Measurements from ENCODE around the gene KMT5C.

Gene KMT5C

DNA sequence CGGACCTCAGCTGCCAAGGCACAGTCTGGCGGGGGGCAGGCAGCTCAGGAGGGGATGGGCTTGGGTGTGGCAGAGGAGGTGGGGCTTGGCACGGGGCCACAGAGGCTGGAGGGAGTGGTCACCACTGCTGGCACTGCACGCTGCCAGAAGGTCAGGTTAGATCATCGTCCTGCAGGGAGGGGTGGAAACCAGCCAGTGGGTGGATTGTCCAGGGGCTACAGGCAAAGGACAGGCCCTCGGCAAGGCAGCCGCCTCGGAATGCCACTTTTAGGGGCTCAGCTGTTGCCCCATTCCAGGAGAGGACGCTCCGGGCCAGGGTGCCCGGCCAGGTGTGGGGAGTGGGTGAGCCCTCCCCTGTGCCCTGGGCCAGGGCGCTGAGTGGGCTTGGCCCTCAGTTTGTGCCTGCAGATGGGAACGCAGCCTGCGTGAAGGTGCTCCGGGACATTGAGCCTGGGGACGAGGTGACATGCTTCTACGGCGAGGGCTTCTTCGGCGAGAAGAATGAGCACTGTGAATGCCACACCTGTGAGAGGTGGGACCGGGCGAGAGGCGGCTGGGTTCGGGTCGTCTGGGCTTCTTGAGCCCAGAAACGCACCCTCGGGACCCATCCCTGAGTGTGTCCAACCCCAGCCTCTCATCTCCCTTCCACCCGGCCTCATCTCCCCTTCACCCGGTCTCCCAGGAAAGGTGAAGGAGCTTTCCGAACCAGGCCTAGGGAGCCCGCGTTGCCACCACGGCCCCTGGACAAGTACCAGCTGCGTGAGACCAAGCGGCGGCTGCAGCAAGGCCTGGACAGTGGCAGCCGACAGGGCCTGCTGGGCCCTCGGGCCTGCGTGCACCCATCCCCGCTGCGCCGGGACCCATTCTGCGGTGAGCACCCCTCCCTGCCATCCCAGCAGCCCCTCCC, 6.4 kb downstream of the KMT5C start:
- Mint-ChIP-seq H3K9me3 (no peaks in the 10 kb centered on the region), H3K27ac (no peak overlapping the region), H3K4me1 (ENCODE audit: low read depth in 2 of 2) (peaks cover under 1 to 2% of the 10 kb centered on the region in 2 donors), H3K27me3 (peaks cover 2 to 4% of the 10 kb centered on the region in 2 donors), H3K4me3 (no peak overlapping the region), H3K36me3 (ENCODE audit: insufficient read depth) (peaks cover 21% of the 10 kb centered on the region)
- ATAC-seq (replicated peaks) (no peak), DNase-seq (no peak)

DNA sequence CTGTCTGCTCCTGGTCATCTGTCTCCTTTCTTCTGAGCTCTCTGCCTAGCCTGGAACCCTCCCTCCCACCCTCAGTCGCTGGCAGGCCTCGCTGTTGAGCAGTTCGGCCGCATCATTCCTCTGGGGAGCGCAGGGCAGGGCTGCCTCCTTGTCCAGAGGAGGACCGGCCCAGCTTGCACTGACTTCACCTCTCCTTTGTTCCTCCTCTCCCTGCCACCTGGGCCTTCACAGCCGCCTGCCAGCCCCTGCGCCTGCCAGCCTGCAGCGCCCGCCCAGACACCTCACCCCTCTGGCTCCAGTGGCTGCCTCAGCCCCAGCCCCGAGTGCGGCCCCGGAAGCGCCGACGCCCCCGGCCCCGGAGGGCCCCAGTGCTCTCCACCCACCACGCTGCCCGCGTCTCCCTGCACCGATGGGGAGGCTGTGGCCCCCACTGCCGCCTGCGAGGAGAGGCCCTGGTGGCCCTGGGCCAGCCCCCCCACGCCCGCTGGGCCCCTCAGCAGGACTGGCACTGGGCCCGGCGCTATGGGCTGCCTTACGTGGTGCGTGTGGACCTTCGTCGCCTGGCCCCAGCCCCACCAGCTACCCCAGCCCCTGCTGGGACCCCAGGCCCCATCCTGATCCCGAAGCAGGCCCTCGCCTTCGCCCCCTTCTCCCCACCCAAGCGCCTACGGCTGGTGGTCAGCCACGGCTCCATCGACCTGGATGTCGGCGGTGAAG, 7.2 kb downstream of the KMT5C start:
- Mint-ChIP-seq H3K4me1 (ENCODE audit: low read depth in 2 of 2) (peaks cover 9% of the 10 kb centered on the region in 2 donors), H3K36me3 (ENCODE audit: insufficient read depth) (peaks cover 26% of the 10 kb centered on the region), H3K27me3 (peaks cover 10 to 12% of the 10 kb centered on the region in 2 donors), H3K27ac (peak overlapping the region in 1 of 2 donors; percentile 70), H3K9me3 (no peaks in the 10 kb centered on the region), H3K4me3 (no peak overlapping the region)
- DNase-seq, result no peak
- no peak for ATAC-seq (replicated peaks)

DNA sequence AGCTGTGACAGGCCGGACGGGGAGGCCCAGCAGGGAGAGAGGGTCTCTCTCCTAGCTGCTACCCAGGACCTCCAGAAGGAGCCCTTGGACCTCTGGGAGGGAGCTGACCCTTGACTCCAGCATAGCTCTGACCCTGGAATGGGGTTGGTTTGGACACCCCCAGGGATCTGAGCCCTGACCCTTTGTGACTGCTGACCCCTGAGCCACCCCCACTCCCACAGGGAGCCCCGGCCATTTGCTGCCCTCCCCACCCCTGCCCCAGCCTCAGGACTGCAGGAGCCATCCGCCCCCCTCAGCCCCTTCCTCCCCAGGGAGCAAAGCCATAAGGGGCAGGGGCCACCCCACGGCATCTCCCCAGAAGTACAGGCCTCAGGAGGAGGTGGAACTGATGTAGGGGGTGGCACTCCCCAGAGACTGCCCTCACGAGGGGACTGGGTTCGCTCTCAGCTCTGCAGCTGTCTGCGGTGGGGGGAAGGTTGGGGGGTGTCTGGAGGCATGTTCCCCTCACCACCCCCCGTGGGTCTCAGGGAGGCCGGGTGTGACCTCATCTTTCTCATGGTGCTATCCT, 7.8 kb downstream of the KMT5C start:
- Mint-ChIP-seq H3K27ac (peak overlapping the region in 1 of 2 donors; percentile 70), H3K36me3 (ENCODE audit: insufficient read depth) (peaks cover 25% of the 10 kb centered on the region), H3K4me3 (peak overlapping the region in 1 of 2 donors; percentile 15), H3K27me3 (peaks cover 16 to 19% of the 10 kb centered on the region in 2 donors), H3K4me1 (ENCODE audit: low read depth in 2 of 2) (peaks cover 14 to 16% of the 10 kb centered on the region in 2 donors), H3K9me3 (no peaks in the 10 kb centered on the region)
- DNase-seq, result no peak
- ATAC-seq (replicated peaks), result no peak

DNA sequence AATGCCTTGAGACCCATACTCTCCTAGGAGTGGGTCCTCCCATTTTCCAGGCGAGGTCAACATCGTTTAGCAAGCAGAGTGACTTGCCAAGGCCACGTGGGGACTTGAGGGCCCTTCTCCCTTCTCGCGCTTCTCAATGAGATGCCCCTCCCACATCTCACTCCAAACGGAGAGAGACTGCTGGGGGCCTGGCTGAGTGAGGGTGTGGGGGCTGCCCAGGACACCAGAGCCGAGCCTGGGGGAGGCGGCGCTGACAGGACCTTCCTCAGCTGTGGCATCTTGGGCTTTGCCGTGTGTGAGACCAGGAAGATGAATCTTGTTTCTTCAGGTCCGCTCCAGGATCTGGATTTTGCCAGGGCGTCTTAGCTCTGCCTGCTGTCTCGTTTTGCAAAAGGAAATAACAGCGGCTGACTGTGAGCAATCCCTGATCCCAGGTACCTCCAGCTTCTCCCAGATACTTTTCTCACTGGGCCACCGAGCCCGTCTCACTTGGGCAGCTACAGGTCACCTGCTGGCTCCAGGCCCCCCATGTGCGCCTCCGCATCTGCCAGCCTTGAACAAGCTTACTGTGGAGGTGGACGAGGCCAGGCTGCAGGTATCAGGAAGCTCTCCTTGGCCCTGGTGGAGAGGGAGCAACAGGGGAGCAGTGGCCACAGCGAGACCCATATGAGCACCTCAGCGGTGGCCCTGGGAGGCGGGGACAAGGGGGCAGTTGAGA, 8.8 kb downstream of the KMT5C start:
- Mint-ChIP-seq H3K27ac (peak overlapping the region in 1 of 2 donors; percentile 70), H3K4me1 (ENCODE audit: low read depth in 2 of 2) (peaks cover 21 to 23% of the 10 kb centered on the region in 2 donors), H3K27me3 (peaks cover 26 to 28% of the 10 kb centered on the region in 2 donors), H3K9me3 (no peaks in the 10 kb centered on the region), H3K36me3 (ENCODE audit: insufficient read depth) (peaks cover 27% of the 10 kb centered on the region), H3K4me3 (no peak overlapping the region)
- ATAC-seq (replicated peaks) (no peak), DNase-seq (no peak)

DNA sequence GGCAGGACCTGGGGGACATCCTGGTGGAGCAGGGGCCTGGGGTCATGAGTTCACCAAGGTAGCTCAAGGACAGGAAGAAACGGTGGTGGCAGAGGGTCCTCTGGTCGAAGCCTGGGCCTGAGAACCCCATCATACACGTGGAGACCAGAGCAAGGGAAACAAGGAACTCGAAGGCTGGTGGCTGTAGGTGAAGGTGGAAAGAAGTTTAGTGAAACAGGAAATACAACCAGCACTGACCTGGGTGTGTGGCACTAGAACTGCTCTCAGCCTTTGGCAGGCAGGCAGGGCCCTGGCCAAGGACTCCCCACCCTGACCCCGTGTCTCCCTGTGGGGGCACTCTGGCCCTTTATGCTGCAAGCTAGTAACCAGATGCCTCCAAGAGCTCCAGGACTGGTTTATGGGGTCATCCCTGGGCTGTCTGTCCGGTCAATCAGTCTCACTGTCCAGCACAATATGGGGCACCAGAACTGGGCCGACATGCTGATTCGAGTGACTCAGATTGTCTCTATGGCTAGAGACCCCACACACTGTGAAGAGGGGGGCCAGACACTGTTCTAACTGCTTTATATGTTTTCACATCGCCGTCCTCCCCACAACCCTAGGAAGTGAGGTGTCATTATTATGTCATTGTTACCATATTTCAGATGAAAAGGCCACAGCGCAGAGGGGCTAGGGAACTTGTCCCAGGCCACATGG, 11.1 kb downstream of the KMT5C start:
- H3K4me1 Mint-ChIP-seq (ENCODE audit: low read depth in 2 of 2), result peaks cover 25 to 29% of the 10 kb centered on the region in 2 donors
- peaks cover 26 to 37% of the 10 kb centered on the region in 2 donors for H3K27me3 Mint-ChIP-seq

DNA sequence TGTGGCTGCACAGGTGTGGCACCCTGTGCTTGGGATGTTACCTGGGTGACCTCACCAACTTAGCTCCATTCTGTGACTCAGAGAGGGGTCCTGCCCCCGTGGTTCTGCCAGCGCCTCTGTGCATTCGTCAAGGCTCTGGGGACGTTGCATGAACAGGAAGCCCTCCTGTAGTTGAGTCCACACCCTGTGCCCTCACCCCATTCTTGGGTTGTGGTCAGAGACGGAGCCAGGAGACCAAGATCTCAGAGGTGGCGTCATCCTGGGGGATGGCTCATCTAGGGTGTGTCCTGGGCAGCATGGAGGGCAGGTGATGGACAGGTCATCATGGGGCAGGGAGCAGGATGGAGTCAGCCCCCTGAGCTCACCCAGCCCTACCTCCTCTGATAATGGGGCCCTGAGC, 12.4 kb downstream of the KMT5C start:
- peak; percentile 21 for ATAC-seq (replicated peaks)
- no peak for DNase-seq
- Mint-ChIP-seq H3K36me3 (ENCODE audit: insufficient read depth) (peaks cover 22% of the 10 kb centered on the region), H3K4me1 (ENCODE audit: low read depth in 2 of 2) (peaks cover 25 to 29% of the 10 kb centered on the region in 2 donors), H3K27ac (no peak overlapping the region), H3K27me3 (peaks cover 29 to 49% of the 10 kb centered on the region in 2 donors), H3K4me3 (peak overlapping the region in 1 of 2 donors; percentile 81), H3K9me3 (no peaks in the 10 kb centered on the region)

More for the DNA sequence above, 11.1 kb downstream of the KMT5C start:
- ATAC-seq (replicated peaks) (no peak), DNase-seq (no peak)
- Mint-ChIP-seq H3K36me3 (ENCODE audit: insufficient read depth) (peaks cover 22% of the 10 kb centered on the region), H3K9me3 (no peaks in the 10 kb centered on the region), H3K4me3 (no peak overlapping the region), H3K27ac (no peak overlapping the region)

DNA sequence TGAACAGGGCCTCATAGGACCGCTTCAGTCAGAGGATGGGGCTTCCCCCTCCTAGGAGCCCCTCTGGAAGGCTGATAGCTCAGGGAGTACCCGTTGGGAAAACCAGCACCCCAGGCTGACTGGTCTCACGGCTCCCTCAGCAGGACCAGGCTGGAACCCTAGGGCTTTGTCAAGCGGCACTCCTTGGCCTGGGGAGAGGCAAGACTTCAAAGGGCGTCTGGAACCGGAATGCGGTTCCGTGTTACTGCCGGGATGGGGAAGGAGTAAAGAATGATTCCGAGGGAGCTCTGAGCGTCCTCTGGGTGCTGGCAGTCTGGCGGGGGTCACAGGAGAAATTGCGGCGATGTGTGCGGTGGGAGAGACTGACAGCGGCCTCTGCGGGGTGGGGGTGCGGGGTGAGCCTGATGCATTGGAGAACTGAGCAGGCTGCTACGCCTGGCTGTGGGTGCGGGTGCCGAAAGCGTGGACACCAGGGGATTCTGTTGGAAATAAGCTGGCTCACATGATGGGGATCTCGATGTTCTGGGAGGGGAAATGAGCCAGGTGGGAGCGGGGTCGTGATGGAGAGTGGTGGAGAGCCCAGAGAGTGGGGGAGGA, 13.0 kb downstream of the KMT5C start:
- ATAC-seq (replicated peaks) (no peak), DNase-seq (no peak)
- peak overlapping the region; percentile 59 to 63 for H3K27ac Mint-ChIP-seq
- H3K27me3 Mint-ChIP-seq, result peaks cover 35 to 55% of the 10 kb centered on the region in 2 donors
- peaks cover 25 to 29% of the 10 kb centered on the region in 2 donors for H3K4me1 Mint-ChIP-seq (ENCODE audit: low read depth in 2 of 2)
- peak overlapping the region; percentile 81 for H3K4me3 Mint-ChIP-seq
- H3K36me3 Mint-ChIP-seq (ENCODE audit: insufficient read depth), result peaks cover 22% of the 10 kb centered on the region
- no peaks in the 10 kb centered on the region for H3K9me3 Mint-ChIP-seq

DNA sequence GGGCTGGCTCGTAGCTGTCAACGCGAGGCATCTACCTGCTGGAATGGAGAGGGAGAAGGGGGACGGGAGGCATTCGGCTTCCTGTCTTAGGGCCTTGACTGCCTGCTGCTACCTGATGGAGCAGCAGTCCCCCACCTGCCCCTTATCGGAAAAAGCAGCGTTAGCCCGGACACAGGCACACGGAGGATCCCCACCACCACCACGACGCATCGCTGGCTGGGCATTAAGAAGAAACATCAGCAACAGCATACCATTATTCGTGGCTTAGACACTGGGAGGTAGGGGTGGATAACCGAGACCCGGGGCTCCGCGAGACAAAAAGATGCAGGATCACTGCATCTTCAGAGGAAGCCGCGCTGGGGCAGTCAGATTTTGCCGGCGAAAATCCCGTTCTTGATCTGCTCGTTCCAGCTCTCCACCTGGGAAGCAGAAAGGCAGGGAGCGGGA, 13.7 kb downstream of the KMT5C start:
- H3K4me3 Mint-ChIP-seq, result peak overlapping the region; percentile 81
- peaks cover 25 to 29% of the 10 kb centered on the region in 2 donors for H3K4me1 Mint-ChIP-seq (ENCODE audit: low read depth in 2 of 2)
- no peak for DNase-seq
- ATAC-seq (replicated peaks), result peak; percentile 3
- peaks cover 17% of the 10 kb centered on the region for H3K36me3 Mint-ChIP-seq (ENCODE audit: insufficient read depth)
- H3K27ac Mint-ChIP-seq, result peak overlapping the region; percentile 59 to 63
- peaks cover 35 to 61% of the 10 kb centered on the region in 2 donors for H3K27me3 Mint-ChIP-seq
- H3K9me3 Mint-ChIP-seq, result no peaks in the 10 kb centered on the region

DNA sequence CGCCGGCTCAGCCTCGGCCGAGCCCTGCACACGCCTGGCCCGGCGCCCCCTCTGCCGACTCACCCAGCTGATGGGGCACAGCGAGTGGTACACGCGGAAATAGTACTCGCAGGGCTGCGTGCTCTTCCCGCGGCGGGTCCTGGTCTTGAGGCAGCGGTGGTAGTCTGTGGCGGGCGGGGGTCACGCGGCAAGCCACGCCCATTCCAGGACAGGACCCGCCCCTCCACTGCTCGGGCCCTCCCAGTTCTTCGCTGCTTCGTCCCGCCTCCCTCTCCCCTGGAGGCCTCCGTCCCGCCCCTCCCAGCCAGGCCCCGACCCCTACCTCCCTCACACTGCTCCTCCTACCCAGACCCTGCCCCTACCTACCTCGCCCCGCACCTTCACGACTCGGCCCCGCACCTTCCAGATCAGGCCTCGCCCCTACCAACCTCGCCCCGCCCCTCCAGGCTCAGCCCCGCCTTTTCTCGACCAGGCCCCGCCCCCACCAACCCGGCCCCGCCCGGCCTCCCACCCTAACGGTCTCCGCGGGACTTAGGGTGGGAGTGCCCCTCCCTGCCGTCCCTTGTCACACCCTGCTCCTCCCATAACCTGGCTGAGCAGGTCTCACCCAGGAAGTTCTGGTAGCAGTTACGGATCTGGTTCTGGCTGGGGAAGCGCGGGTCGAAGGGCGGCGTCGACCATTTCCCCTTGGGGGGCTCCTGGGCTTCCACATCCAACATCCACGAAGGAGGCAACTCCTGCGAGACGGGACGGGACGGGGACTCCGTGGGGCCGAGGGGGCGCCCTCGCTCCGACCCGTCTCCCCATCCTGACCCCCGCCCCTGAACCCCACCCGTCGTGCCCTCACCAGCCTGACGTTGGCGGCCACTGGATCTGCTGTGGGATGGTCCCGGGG, 14.4 kb downstream of the KMT5C start:
- Mint-ChIP-seq H3K4me1 (ENCODE audit: low read depth in 2 of 2) (peaks cover 25 to 29% of the 10 kb centered on the region in 2 donors), H3K27ac (peak overlapping the region in 1 of 2 donors; percentile 29), H3K9me3 (no peaks in the 10 kb centered on the region), H3K27me3 (peaks cover 35 to 61% of the 10 kb centered on the region in 2 donors), H3K4me3 (peak overlapping the region; percentile 81), H3K36me3 (ENCODE audit: insufficient read depth) (peaks cover 17% of the 10 kb centered on the region)
- peak; percentile 82 for ATAC-seq (replicated peaks)
- DNase-seq, result peak in 2 of 3 experiments; percentile 65 to 70

DNA sequence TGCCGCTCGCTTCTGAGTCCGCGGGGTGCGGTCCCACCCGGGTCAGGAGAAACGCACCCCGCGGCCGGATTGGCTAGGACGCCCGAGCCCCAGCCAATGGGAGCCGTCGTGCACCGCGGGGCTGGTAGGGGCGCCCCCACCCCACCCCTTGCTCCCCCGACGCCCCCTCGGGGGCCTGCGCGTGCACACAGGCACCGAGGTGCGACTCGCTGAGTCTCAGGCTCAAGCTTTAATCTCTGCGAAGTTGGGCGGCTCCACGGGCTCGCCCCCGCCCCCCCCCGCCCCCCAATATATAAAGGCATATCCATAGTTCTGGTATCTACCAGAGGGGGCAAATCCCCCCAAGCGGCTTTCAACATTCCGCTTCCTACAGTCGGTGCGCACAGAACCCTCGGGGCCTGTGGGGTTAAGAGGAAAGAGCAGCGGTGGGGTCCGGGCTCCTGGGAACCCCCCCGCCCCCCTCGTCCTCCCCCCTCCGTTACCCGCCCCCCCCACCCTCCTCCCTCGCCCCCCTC, 15.1 kb downstream of the KMT5C start, which contains the start of gene COX6B2:
Gene COX6B2 (minus strand): TSS at position 22 of the 515 bp plus-strand sequence. CDS start 198 bp downstream, outside the sequence.
- H3K27me3 Mint-ChIP-seq, result peaks cover 35 to 61% of the 10 kb centered on the region in 2 donors
- no peak for ATAC-seq (replicated peaks)
- peaks cover 17% of the 10 kb centered on the region for H3K36me3 Mint-ChIP-seq (ENCODE audit: insufficient read depth)

DNA sequence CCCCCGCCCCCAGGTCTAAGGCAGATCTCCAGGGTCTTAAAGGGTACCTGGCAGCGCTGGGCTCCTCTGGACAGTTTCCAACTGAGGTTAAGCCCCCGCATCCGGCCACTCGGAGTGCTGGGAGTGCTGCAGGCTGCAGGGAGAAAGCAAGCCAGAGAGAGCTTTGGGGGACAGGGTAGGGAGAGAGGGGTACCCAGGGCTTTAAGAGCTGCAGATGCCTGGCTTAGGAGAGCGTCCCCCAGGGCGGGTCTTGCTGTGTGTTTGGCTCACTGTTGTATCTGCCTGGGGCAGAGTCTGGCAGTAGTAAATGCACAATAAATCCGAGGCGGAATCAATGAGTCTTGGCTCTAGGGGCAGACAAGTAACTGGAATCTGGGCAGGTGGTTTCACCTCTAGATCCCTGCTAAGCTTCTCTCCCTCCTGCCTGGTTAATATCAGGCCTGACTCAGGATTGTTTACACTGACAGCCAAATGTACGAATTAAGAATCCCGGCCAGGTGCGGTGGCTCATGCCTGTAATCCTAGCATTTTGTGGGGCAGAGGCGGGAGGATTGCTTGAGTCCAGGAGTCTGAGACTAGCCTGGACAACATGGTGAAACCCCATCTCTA, 15.6 kb downstream of the KMT5C start:
- Mint-ChIP-seq H3K27me3 (peaks cover 35 to 61% of the 10 kb centered on the region in 2 donors), H3K9me3 (no peaks in the 10 kb centered on the region), H3K36me3 (ENCODE audit: insufficient read depth) (peaks cover 17% of the 10 kb centered on the region), H3K4me3 (no peak overlapping the region), H3K27ac (no peak overlapping the region), H3K4me1 (ENCODE audit: low read depth in 2 of 2) (peaks cover 25 to 29% of the 10 kb centered on the region in 2 donors)
- ATAC-seq (replicated peaks) (no peak), DNase-seq (no peak)

More for the DNA sequence above, 15.1 kb downstream of the KMT5C start, which contains the start of gene COX6B2:
- H3K9me3 Mint-ChIP-seq, result no peaks in the 10 kb centered on the region
- peaks cover 25 to 29% of the 10 kb centered on the region in 2 donors for H3K4me1 Mint-ChIP-seq (ENCODE audit: low read depth in 2 of 2)
- peak within 1 kb of the TSS in 1 of 2 donors; percentile 29 for H3K27ac Mint-ChIP-seq
- no peak for DNase-seq
- H3K4me3 Mint-ChIP-seq, result peak within 1 kb of the TSS; percentile 81

Data from effector memory CD8-positive, alpha-beta T cell (primary cell).